Large intestine (tissue), 3 donors: ENCODE measurements around the gene IL19. TPM values are rescaled to one million over a fixed set of nuclear protein-coding genes. Genes with fewer than 3 reads are reported as not detected.
A peak's percentile ranks its signal among the peaks of the same experiment; 100 is the strongest.
"Not testable (repeated sequence)": the region's sequence is repeated elsewhere in the genome, so short reads cannot be mapped to it uniquely, and the experiment has no call there.

Experiments
- DNase-seq, 2 donors: peaks; one replicate each; pipeline versions ENCODE4 v3.0.0 to v3.0.0-alpha.2; 2013
- H3K27ac ChIP-seq: one replicate; pipeline ENCODE4 v1.5.1; 2013; ENCODE audit warnings: low read length
- H3K27me3 ChIP-seq: 2 replicates; pipeline ENCODE4 v1.6.1; 2013; ENCODE audit warnings: low read length; ENCODE audit not compliant: control insufficient read depth, insufficient read depth
- H3K36me3 ChIP-seq: 2 replicates; pipeline ENCODE4 v1.6.1; 2013; ENCODE audit warnings: low read length; ENCODE audit not compliant: control insufficient read depth, insufficient read depth
- H3K4me1 ChIP-seq: one replicate; pipeline ENCODE4 v1.6.1; 2013; ENCODE audit warnings: low read length; ENCODE audit not compliant: control insufficient read depth, insufficient read depth
- H3K4me3 ChIP-seq: one replicate; pipeline ENCODE4 v1.5.1; 2013; ENCODE audit warnings: low read length
- H3K9me3 ChIP-seq: one replicate; pipeline ENCODE4 v1.6.1; 2013; ENCODE audit warnings: mild to moderate bottlenecking, low read depth, low read length, moderate library complexity; ENCODE audit not compliant: control insufficient read depth
- WGBS: methylation state at CpG from one replicate; pipeline ENCODE4 v1.1.5; 2013; ENCODE audit warnings: low lambda C conversion rate; ENCODE audit not compliant: insufficient coverage; 5-methylcytosine and 5-hydroxymethylcytosine counted together
- polyA plus RNA-seq: library from polyadenylated mRNA; unstranded; fragments of 120-200 nt; gene quantifications from one replicate; pipeline ENCODE4 v1.2.1, GENCODE V29; 2013

IL19 gene
- polyA plus RNA-seq, 1 donor: not detected

DNA sequence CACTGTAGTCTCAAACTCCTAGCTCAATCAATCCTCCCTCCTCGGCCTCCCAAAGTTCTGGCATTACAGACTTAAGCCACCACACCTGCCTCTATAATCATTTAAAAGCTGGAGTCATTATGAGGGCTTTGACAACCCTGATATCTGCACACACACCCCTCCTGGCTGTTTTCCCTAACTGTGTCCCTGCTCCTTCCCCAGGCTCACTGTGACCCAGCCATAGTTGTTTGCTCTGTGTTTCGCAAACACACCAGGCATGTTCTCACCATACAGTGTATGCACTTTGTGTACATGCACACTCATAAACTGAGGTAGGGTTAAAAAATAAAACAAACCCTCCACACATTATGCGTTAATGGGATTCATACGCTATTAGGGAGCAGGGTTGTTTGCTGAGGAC lies 73.1 kb downstream of the IL19 start:
- Histone ChIP-seq H3K27me3 (peaks cover 4% of the 10 kb centered on the region), H3K4me3 (no peak overlapping the region), H3K9me3 (no peaks in the 10 kb centered on the region), H3K36me3 (no peaks in the 10 kb centered on the region), H3K27ac (no peak overlapping the region), H3K4me1 (peaks cover 14% of the 10 kb centered on the region)
- WGBS: no CpG with 5 or more reads among the region's 4 CpGs
- no peak for DNase-seq

DNA sequence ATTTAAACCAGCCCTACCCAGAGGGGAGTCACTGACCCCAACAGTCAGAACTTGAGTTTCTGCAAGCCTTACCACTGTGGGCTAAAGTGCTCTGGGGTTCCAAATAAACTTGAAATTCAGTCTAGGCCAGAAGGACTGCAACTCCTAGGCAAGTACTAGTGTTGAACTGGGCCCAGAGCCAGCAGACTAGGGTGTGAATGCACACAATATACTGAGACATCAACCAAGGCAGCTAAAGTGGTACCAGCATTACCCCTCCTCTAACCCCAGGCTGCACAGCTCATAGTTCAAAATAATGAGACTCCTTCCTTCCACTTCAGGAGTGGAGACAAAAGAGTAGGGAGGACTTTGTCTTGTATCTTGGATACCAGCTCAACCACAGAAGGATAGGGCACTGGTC lies 75.9 kb downstream of the IL19 start:
- peak in 1 of 2 donors; percentile 31 for DNase-seq
- no peak overlapping the region for H3K4me3 ChIP-seq
- no peaks in the 10 kb centered on the region for H3K27me3 ChIP-seq
- no peak overlapping the region for H3K27ac ChIP-seq
- H3K36me3 ChIP-seq: no peaks in the 10 kb centered on the region
- peaks cover 14% of the 10 kb centered on the region for H3K4me1 ChIP-seq
- no peaks in the 10 kb centered on the region for H3K9me3 ChIP-seq

DNA sequence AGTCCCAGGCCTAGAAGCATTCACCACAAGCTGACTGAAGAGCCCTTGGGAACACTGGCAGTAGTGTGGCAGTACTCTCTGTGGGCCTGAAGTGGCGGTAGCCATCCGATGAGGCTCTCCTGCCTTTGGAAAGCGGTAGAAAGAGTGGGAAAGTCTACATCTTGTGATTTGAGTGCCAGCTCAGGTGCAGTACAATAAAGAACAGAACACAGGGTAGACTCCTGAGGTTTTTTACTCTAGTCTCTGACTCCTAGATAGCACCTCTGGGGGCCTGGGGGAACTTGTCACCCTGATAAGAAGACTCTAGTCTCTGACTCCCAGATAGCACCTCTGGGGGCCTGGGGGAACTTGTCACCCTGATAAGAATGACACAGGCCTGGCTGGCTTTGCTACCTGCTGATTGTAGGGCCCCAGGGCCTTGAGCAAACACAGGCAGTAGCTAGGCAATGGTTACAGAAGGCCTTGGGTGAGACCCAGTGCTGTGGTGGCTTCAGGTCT lies 76.8 kb downstream of the IL19 start:
- Histone ChIP-seq H3K9me3 (no peaks in the 10 kb centered on the region), H3K4me3 (no peak overlapping the region), H3K36me3 (no peaks in the 10 kb centered on the region), H3K4me1 (peaks cover 14% of the 10 kb centered on the region), H3K27ac (no peak overlapping the region), H3K27me3 (no peaks in the 10 kb centered on the region)
- DNase-seq: peak; percentile 39 to 82
- whole genome bisulfite sequencing: no CpG with 5 or more reads among the region's 3 CpGs

DNA sequence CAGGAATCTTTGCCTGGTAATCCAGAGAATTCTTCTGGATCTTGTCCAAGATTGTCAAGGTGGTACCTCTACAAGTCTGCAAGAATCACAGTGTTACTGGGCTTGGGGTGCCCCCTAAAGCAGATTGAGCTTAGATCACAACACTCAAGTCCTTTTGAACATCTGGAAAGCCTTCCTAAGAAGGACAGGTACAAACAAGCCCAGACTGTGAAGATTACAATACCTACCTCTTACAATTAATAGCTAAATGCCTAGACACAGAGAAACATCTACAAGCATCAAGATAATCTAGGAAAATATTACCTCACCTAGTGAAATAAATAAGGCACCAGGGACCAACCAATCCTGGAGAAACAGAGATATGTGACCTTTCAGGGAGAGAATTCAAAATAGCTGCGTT lies 77.4 kb downstream of the IL19 start:
- Histone ChIP-seq H3K36me3 (no peaks in the 10 kb centered on the region), H3K4me3 (no peak overlapping the region), H3K27ac (no peak overlapping the region), H3K27me3 (no peaks in the 10 kb centered on the region), H3K9me3 (no peaks in the 10 kb centered on the region), H3K4me1 (peaks cover 14% of the 10 kb centered on the region)
- 50% methylated on average over 1 of the region's 1 CpG for WGBS
- no peak for DNase-seq

- Histone ChIP-seq H3K36me3 (no peaks in the 10 kb centered on the region), H3K27ac (no peak overlapping the region), H3K4me1 (peaks cover 14% of the 10 kb centered on the region), H3K27me3 (no peaks in the 10 kb centered on the region), H3K9me3 (no peaks in the 10 kb centered on the region), H3K4me3 (no peak overlapping the region)
- WGBS: 100% methylated on average over 1 of the region's 2 CpGs
- no peak for DNase-seq
Measured at GRCh38 chr1:206850401-206850800, 79.8 kb downstream of the IL19 start.

DNA sequence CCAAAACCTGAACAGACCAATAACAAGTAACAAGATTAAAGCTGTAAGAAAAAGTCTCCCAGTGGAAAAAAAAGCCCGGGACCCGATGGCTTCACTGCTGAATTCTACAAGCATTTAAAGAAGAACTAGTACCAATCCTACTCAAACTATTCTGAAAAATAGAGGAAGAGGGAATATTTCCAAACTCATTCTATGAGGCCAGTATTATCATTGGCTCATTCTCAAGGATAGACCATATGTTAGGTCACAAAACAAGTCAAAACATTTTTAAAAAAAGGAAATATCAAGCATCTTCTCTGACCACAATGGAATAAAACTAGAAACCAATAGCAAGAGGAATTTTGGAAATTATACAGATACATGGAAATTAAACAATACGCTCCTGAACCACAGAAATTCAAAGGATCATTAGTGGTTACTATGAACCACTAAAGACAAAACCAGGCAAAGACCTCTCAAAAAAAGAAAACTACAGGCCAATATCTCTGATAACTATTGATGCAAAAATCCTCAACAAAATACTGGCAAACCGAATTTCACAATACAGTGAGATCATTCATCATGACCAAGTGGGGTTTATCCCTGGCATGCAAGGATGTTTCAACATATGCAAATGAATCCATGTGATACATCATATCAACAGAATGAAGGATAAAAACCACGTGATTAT lies 80.9 kb downstream of the IL19 start:
- DNase-seq: no peak
- no peaks in the 10 kb centered on the region for H3K36me3 ChIP-seq
- no peaks in the 10 kb centered on the region for H3K9me3 ChIP-seq
- no peak overlapping the region for H3K27ac ChIP-seq
- WGBS: 100% methylated on average over 1 of the region's 5 CpGs
- no peaks in the 10 kb centered on the region for H3K27me3 ChIP-seq
- H3K4me1 ChIP-seq: peaks cover 13% of the 10 kb centered on the region
- no peak overlapping the region for H3K4me3 ChIP-seq

DNA sequence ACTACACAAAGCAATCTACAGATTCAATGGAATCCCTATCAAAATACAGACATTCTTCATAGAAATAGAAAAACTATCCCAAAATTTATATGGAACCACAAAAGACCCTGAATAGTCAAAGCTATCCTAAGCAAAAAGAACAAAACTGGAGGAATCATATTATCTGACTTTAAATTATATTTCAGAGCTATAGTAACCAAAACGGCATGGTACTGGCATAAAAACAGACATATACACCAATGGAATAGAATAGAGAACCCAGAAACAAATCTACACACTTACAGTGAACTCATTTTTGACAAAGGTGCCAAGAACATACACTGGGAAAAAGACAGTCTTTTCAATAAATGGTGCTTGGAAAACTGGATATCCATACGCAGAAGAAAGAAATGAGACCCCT lies 82.1 kb downstream of the IL19 start:
- no CpG with 5 or more reads among the region's 2 CpGs for WGBS
- not testable (repeated sequence) for H3K27ac ChIP-seq, DNase-seq, H3K27me3 ChIP-seq, H3K4me1 ChIP-seq, H3K9me3 ChIP-seq, H3K4me3 ChIP-seq, H3K36me3 ChIP-seq

GRCh38 chr1:206853696-206854095 lies 83.1 kb downstream of the IL19 start:
- not testable (repeated sequence) for DNase-seq, H3K4me1 ChIP-seq, H3K9me3 ChIP-seq, H3K36me3 ChIP-seq, H3K4me3 ChIP-seq, H3K27me3 ChIP-seq, H3K27ac ChIP-seq

- H3K36me3 ChIP-seq: no peaks in the 10 kb centered on the region
- no peak for DNase-seq
- no peaks in the 10 kb centered on the region for H3K9me3 ChIP-seq
- H3K27me3 ChIP-seq: no peaks in the 10 kb centered on the region
- H3K4me1 ChIP-seq: no peaks in the 10 kb centered on the region
- no peak overlapping the region for H3K27ac ChIP-seq
- WGBS: 87% methylated on average over 1 of the region's 3 CpGs
- H3K4me3 ChIP-seq: no peak overlapping the region
Measured at GRCh38 chr1:206854401-206855129, 84.0 kb downstream of the IL19 start.

GRCh38 chr1:206855859-206856258 lies 85.3 kb downstream of the IL19 start:
- no CpG with 5 or more reads among the region's 2 CpGs for WGBS

More at GRCh38 chr1:206855859-206856258, 85.3 kb downstream of the IL19 start:
- Histone ChIP-seq H3K9me3 (no peaks in the 10 kb centered on the region), H3K27me3 (no peaks in the 10 kb centered on the region), H3K4me3 (no peak overlapping the region), H3K27ac (no peak overlapping the region), H3K36me3 (no peaks in the 10 kb centered on the region), H3K4me1 (no peaks in the 10 kb centered on the region)
- no peak for DNase-seq
